OCI-LY3 (cell line): ENCODE results near the gene MPHOSPH10.
A peak's percentile ranks its signal among the peaks of the same experiment; 100 is the strongest.
"Not testable (repeated sequence)": the region's sequence is repeated elsewhere in the genome, so short reads cannot be mapped to it uniquely, and the experiment has no call there.

Experiments
- H2AFZ ChIP-seq: fragments of 200-600, 300-600 bp; shearing (Covaris generic); 2 replicates; pipeline ENCODE4 v1.6.0; 2014; ENCODE audit warnings: antibody characterized with exemption, low read depth, low read length
- H3K27ac ChIP-seq: fragments of 200-600, 300-600 bp; sonication (generic); 2 replicates; pipeline ENCODE4 v1.5.1; 2014; ENCODE audit warnings: mild to moderate bottlenecking, low read length, moderate library complexity, mixed read lengths
- H3K27me3 ChIP-seq: fragments of 200-600, 300-600 bp; sonication (generic); 2 replicates; pipeline ENCODE4 v1.6.1; 2014; ENCODE audit warnings: low read depth, low read length, mixed read lengths
- H3K36me3 ChIP-seq: fragments of 200-600, 300-600 bp; sonication (generic); replicated peaks from 2 replicates; pipeline ENCODE3; 2014; ENCODE audit warnings: low read depth, low read length, mixed read lengths
- H3K4me1 ChIP-seq: fragments of 300-600, 200-600 bp; sonication (generic); 2 replicates; pipeline ENCODE4 v1.6.1; 2014; ENCODE audit warnings: low read length, mixed read lengths
- H3K4me2 ChIP-seq: fragments of 200-600, 300-600 bp; sonication (generic); 2 replicates; pipeline ENCODE4 v1.6.1; 2014; ENCODE audit warnings: low read length, mixed read lengths
- H3K4me3 ChIP-seq: fragments of 300-600, 200-600 bp; sonication (generic); 2 replicates; pipeline ENCODE4 v1.5.1; 2014; ENCODE audit warnings: antibody characterized with exemption, mild to moderate bottlenecking, low read length, moderate library complexity
- H3K79me2 ChIP-seq: fragments of 300-600, 200-600 bp; shearing (Covaris generic); 2 replicates; pipeline ENCODE4 v1.6.1; 2014; ENCODE audit warnings: mild to moderate bottlenecking, low read length, mixed read lengths
- H3K9ac ChIP-seq: fragments of 300-600, 200-600 bp; shearing (Covaris generic); 2 replicates; pipeline ENCODE4 v1.6.0; 2014; ENCODE audit warnings: mild to moderate bottlenecking, low read length, moderate library complexity
- H3K9me3 ChIP-seq: fragments of 200-600, 300-600 bp; shearing (Covaris generic); 2 replicates; pipeline ENCODE4 v1.6.1; 2014; ENCODE audit warnings: low read length, mixed read lengths; ENCODE audit not compliant: insufficient read depth
- H4K20me1 ChIP-seq: fragments of 200-600, 300-600 bp; sonication (generic); 2 replicates; pipeline ENCODE4 v1.6.1; 2016; ENCODE audit warnings: low read length, mixed read lengths; ENCODE audit not compliant: insufficient read depth
- EZH2phosphoT487 ChIP-seq: fragments of 200-600 bp; shearing (Covaris generic); IDR thresholded peaks from 2 replicates; pipeline ENCODE4 v1.6.1; 2018; ENCODE audit warnings: antibody characterized with exemption, mixed run types, low read depth
- TF ChIP-seq, protein P1 (sequence below): fragments of 200-600, 300-600 bp; sonication (generic); IDR thresholded peaks from 2 replicates; pipeline ENCODE4 v1.5.1; 2014; ENCODE audit warnings: antibody characterized with exemption, low read length, low read depth

The MPHOSPH10 gene

DNA sequence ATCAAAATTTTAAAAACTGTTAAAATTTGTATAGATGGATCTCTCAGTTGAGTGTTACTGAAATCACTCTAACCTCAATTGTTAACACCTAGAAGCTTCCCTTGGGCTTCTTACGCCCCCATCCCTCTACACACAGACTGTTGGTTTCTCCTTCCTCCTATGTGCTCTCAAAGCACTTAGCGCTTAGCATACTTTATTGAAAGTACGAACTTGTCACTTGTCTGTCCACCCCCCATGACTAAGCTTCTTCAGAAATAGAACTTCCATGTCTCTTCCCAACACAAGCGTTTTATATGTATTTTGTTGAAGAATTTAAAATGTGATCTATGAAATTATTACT lies 441 bp downstream of the MPHOSPH10 start:
- Histone ChIP-seq H3K4me3 (peak overlapping the region; percentile 85), H2AFZ (peak overlapping the region; percentile 62), H3K4me1 (peaks cover 26% of the 10 kb centered on the region), H3K79me2 (peaks cover 73% of the 10 kb centered on the region), H3K27ac (peak overlapping the region; percentile 73), H3K9me3 (no peaks in the 10 kb centered on the region), H3K4me2 (peak overlapping the region; percentile 92), H3K9ac (peak overlapping the region; percentile 83), H4K20me1 (peaks cover 9% of the 10 kb centered on the region; the same call in 1 of the 2 replicates), H3K36me3 (peaks cover 30% of the 10 kb centered on the region), H3K27me3 (no peaks in the 10 kb centered on the region)
- TF ChIP-seq, protein P1, sequence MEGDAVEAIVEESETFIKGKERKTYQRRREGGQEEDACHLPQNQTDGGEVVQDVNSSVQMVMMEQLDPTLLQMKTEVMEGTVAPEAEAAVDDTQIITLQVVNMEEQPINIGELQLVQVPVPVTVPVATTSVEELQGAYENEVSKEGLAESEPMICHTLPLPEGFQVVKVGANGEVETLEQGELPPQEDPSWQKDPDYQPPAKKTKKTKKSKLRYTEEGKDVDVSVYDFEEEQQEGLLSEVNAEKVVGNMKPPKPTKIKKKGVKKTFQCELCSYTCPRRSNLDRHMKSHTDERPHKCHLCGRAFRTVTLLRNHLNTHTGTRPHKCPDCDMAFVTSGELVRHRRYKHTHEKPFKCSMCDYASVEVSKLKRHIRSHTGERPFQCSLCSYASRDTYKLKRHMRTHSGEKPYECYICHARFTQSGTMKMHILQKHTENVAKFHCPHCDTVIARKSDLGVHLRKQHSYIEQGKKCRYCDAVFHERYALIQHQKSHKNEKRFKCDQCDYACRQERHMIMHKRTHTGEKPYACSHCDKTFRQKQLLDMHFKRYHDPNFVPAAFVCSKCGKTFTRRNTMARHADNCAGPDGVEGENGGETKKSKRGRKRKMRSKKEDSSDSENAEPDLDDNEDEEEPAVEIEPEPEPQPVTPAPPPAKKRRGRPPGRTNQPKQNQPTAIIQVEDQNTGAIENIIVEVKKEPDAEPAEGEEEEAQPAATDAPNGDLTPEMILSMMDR, result no peak
- TF ChIP-seq EZH2phosphoT487, result no peak

DNA sequence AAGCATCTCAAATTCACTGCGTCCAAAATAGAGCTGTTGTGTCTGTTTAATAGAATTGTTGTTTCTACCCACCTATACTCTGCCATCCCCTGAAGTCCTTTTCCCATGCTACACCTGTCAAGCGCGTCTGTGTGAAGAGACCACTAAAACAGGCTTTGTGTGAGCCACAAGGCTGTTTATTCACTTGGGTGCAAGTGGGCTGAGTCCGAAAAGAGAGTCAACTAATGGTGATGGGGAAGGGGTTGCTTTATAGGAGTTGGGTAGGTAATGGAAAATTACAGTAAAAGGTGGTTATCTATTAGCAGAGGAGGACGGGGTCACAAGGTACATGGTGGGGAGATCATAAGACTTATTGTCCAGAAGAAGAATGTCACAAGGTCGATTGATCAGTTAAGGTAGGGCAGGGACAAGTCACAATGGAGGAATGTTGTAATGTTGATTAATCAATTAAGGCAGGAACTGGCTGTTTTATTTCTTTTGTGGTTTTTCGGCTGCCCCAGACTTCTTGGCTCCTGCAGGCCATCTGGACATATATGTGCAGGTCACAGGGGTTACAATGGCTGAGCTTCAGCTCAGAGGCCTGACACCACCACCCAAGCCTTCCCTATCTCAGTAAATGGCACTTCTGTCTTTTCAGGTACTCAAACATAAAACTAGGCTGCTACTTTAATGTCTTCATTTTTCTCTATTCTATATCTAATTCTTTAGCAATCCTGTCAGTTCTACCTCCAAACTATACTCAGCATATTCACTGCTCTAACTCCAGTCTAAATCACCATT lies 1.1 kb downstream of the MPHOSPH10 start:
- Histone ChIP-seq H3K4me3 (peak overlapping the region; percentile 85), H3K4me2 (peak overlapping the region; percentile 92), H3K36me3 (peaks cover 35% of the 10 kb centered on the region), H3K4me1 (peaks cover 26% of the 10 kb centered on the region), H3K79me2 (peaks cover 71% of the 10 kb centered on the region), H3K9ac (peak overlapping the region; percentile 83)
- not testable (repeated sequence) for H4K20me1 ChIP-seq, H3K27me3 ChIP-seq, H3K9me3 ChIP-seq, H3K27ac ChIP-seq, H2AFZ ChIP-seq

DNA sequence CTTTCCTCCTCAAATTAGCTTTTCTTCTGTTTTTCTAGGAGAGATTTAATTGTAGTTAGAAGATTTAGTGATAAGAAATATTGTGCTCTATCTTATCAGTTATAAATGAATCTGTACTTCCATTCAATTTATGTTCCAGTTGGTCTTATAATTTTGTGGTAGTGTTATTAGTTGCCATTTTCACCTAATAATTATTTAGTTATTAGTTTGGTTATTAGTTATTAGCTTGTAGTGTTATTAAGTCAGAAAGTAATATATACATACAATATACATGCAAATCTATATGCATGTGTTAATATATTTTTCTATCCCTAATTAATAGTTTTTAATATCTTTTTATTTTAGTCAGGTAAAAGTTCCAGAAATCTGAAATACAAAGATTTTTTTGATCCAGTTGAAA lies 3.2 kb downstream of the MPHOSPH10 start:
- no peak overlapping the region for H3K27ac ChIP-seq
- TF ChIP-seq, protein P1, result no peak
- TF ChIP-seq EZH2phosphoT487, result no peak
- no peak overlapping the region for H2AFZ ChIP-seq
- no peaks in the 10 kb centered on the region for H3K9me3 ChIP-seq
- no peak overlapping the region for H3K4me3 ChIP-seq
- H4K20me1 ChIP-seq, result peaks cover 9% of the 10 kb centered on the region; the same call in 1 of the 2 replicates
- H3K4me2 ChIP-seq, result no peak overlapping the region
- H3K36me3 ChIP-seq, result peaks cover 31% of the 10 kb centered on the region
- H3K27me3 ChIP-seq, result no peaks in the 10 kb centered on the region
- peaks cover 50% of the 10 kb centered on the region for H3K79me2 ChIP-seq
- H3K9ac ChIP-seq, result no peak overlapping the region
- peaks cover 18% of the 10 kb centered on the region for H3K4me1 ChIP-seq

DNA sequence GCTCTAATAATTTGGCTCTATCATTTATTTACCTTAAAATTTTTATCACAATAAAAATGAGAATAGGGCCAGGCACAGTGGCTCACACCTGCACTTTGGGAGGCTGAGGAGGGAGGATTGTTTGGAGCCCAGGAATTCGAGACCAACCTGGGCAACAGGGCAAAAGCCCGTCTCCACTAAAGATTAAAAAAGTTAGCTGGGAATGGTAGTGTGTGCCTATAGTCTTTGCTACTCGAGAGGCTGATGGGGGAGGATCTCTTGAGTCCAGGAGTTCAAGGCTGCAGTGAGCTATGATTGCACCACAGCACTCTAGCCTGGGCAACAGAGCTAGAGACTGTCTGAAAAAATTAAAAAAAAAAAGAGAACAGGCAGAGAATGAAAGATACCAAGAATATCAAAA lies 5.7 kb downstream of the MPHOSPH10 start:
- Histone ChIP-seq H4K20me1 (peaks cover 6% of the 10 kb centered on the region; the same call in 1 of the 2 replicates), H3K9me3 (no peaks in the 10 kb centered on the region), H3K27ac (no peak overlapping the region), H3K4me1 (peaks cover 14% of the 10 kb centered on the region), H3K9ac (no peak overlapping the region), H3K79me2 (peaks cover 27% of the 10 kb centered on the region), H2AFZ (no peak overlapping the region), H3K27me3 (no peaks in the 10 kb centered on the region), H3K4me2 (no peak overlapping the region), H3K36me3 (peaks cover 51% of the 10 kb centered on the region), H3K4me3 (no peak overlapping the region)
- TF ChIP-seq, protein P1, result no peak
- no peak for TF ChIP-seq EZH2phosphoT487
